Nucleus accumbens (tissue), 56 donors: ENCODE data around the gene ZNF652.
"Not testable (repeated sequence)": the region's sequence is repeated elsewhere in the genome, so short reads cannot be mapped to it uniquely, and the experiment has no call there.

ENCODE experiments used
- DNase-seq, 56 donors: peaks; one replicate each; lab custom pipeline; 2025; lab: John Stamatoyannopoulos, UW

ZNF652 gene

DNA sequence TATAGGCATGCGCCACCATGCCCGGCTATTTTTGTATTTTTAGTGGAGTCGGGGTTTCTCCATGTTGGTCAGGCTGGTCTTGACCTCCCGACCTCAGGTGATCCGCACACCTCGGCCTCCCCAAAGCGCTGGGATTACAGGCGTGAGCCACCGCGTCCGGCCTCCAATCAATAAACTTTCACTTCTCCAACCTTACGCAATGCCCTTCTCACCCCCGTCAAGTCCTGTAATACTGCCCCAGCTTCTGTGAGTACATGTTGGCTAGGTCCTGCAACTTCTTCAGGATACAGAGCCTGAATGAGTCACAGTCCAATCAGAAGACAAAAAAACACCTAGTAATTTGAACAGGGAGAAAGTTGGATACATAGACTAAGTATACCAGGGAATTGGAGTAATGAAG lies 84.4 kb downstream of the ZNF652 start:
- DNase-seq, result no peak

DNA sequence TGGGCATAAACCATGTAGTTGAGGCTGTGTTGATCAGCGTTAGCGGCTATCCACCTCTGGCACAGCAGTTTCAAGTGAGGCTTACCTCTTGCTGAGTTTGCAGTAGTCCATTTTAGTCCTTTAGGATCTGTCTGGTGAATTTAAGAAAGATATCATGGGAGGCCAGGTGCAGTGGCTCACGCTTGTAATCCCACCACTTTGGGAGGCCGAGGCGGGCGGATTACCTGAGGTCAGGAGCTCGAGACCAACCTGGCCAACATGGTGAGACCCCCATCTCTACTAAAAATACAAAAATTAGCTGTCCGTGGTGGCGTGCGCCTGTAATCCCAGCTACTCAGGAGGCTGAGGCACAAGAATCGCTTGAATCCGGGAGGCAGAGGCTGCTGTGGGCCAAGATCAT lies 86.1 kb downstream of the ZNF652 start:
- not testable (repeated sequence) for DNase-seq

DNA sequence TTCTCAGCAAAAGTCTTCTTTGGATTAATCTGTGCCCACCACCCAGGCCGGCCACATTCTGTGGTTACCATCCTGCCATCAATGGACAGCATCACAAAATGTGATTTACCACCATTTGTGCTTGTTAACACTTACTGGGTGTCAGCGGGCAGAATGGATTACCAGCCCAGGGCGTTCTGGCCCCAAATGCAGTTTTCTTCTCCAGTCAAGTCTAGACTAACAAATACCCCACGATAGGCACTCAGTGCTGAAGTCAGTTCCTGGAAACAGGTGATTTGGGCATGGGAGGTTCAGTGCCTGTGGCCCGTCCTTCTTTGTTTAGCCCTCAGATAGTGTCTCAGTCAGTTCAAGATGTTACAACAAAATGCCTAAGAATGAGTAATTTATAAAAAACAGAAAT lies 92.7 kb downstream of the ZNF652 start:
- DNase-seq, result no peak

DNA sequence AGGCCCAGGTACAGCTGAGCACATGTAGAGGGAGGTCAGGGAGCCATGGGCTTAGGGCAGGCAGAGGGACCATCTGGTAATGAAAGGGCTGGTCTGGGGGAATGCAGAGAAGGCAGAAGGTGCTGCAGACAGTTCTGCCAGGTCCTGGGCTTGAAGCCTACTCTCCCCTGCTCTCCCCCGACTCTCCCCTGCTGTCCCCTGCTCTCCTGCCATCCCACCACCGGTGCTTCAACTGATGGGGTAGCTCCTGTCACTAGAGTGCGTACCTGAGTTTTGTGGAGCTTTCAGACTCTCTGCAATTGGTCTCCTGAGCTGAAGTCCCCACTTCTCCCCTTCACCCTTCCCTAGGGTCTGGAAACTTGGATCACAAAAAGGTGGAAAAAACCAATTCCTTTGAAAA lies 94.1 kb downstream of the ZNF652 start:
- no peak for DNase-seq

DNA sequence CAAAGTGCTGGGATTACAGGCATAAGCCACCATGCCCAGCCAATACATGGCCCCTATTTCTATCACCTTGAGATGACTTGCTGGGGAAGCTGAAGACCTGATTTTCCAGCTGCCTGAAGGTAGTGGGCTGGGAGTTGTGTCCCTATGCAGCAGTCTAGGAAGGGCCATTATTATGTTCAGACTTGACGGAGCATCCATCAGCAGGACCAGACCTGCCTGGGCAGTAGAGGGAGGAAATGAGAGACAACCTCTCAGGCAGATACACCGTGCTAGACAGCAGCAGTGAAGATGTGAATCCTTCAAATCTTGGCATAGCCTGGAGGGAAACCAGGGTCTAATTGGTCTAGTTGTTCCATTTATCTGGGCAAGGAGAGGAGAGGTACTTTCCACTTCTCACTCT lies 95.8 kb downstream of the ZNF652 start:
- DNase-seq, result no peak

DNA sequence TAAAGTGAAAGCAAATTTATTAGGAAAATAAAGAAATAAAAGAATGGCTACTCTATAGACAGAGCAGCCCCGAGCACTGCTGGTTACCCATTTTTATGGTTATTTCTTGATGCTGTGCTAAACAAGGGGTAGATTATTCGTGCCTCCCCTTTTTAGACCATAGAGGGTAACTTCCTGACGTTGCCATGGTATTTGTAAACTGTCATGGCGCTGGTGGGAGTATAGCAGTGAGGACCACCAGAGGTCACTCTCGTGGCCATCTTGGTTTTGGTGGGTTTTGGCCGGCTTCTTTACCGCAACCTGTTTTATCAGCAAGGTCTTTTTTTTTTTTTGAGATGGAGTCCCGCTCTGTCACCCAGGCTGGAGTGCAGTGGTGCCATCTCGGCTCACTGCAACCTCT lies 100.5 kb downstream of the ZNF652 start:
- DNase-seq, result not testable (repeated sequence)

DNA sequence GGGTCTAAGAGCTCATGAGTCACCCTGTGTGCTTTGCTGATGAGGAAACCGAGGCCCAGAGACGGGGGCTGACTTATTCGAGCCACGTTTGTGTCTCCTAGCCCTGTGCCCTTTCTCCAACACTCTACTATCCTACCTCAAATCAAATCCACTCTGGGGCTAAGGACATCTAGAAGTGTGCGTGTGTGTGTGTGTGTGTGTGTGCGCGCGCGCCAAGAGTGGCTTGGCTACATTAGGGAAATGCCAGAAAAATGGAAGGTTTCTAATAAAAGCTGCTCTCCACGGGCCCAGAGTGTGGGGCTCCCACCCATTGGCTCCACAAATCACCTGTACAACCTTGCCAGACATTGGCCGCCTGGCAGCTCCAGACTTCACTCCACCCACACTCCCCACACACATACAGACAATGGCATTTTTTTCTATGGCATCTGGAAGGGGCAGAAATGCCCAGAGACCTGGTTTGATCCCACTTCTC lies 101.2 kb downstream of the ZNF652 start:
- DNase-seq, result peak in 1 of 56 donors; percentile 20

DNA sequence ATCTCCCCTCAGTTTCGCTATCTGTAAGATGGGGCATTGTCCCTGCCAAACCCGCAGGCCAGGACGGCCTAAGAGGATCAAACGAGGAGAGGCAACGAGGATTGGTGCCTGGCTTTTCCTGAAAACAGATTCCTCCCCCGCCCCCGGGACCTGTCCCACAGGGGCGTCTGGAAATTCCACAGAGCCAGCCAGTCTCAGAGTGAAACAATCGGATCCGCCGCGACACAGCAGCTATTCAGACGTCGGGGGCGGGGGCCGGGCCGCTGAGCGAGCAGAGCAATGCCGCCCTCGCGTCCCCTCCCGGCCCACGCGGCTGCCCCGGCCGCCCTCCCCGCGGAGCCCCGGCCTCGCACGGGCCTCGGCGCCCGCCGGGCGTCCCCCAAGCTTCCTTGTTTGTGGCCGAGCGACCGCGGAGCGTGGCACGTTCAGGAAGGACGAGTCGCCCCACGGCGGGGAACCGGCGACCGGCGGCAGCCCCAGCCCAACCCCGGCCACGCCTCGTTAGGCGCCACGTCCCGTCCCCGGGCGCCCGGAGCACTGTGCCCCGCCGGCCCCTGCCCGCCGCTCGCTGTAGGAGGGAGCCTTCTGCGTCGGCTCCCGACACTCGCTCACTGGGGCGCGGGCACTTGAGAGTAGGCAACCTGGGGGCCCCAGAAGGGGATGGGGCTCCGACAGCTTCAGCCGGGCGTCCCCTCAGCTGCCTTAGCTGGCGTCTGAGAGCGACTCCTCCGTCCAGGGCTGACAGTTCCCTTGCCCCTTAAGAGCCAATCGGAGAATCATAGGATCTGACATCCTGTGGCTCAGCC lies 101.8 kb downstream of the ZNF652 start:
- peak in 16 of 56 donors; percentile 2 to 52 (median 8) for DNase-seq

DNA sequence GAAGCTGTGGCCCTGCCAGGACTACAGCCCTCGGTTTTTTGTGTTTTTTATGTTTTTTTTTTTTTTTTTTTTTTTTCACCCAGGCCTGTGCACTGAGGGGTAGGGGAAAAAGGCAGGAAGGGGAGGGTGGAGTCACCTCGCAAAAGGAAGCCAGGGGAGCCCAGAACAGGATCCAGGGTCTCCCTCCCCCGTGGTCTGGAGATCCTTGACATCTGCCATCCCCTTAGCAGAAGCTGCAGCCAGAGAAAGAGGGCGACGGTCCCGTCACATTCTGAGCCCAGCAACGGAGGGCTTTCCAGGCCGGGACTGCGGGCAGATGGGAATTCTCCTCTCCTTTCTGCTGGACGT lies 102.4 kb downstream of the ZNF652 start:
- no peak for DNase-seq

DNA sequence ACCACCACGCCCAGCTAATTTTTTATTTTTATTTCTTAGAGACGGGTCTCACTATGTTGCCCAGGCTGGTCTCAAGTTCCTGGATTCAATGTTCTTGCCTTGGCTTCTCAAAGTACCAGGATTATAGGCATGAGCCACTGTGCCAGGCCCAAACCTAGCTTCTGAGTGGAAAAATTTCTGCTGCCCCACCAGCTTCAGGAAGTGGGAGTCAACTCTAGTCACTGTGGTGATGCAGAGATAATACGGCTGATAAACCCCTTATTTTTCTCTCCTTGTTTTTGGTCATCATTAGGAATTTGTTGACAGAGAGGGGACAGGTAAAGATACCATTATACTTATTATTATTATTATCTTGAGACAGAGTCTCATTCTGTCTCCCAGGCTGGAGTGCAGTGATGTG lies 103.7 kb downstream of the ZNF652 start:
- DNase-seq, result no peak

DNA sequence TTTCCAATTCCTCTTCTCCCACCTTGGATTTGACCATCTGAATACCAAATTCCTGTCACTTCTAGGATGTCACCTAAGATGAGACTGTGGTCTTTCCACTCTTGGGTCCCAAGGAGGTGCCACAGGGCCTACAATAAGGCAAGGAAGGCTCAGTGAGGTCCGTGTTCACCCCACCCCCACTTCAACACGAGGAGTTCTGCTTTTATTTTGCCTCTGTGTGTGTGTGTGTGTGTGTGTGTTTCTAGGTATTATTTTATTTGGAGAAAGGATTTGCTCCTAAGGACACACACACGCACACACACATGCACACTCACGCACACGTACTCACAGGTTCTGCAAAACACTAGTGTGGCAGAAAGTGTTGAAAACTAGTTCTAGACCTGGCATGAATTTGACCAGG lies 106.9 kb downstream of the ZNF652 start:
- no peak for DNase-seq

DNA sequence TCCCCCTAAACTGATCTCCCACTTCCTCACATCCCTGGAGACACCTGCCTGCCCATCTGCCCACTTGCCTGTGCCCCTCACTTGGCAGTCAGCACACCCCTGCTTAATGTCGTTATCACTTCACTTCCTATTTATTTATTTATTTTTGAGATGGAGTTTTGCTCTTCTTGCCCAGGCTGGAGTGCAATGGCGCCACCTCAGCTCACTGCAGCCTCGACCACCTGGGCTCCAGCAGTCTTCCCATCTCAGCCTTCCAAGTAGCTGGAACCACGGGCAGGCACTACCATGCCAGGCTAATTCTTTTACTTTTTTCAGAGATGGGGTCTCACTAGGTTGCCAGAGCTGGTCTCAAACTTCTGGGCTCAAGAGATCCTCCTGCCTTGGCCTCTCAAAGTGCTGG lies 108.0 kb downstream of the ZNF652 start:
- no peak for DNase-seq

DNA sequence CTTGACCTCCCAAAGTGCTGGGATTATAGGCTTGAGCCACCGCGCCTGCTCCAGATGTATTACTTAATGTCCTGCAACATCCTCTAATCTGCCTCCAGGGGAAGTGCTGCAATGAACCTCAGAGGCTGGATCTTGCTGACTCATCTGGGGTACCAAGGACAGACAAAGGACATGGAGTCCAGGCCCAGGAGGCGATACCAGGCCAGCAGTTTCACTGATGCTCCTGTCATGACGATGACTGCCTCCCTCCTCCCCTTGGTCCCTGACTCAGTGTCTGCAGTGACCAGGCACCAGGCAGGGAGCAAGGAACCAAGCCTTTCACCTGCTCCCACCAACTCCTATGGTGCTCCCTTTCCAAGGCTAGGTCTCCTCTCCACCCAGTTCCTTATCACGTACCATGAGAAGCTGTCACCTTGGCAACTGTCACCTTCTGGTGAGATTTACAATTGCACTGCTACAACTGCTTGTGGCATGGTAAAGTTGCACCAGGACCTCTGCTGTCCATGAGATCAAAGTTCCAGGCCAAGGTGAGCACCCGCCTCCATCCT lies 109.8 kb downstream of the ZNF652 start:
- DNase-seq, result no peak

DNA sequence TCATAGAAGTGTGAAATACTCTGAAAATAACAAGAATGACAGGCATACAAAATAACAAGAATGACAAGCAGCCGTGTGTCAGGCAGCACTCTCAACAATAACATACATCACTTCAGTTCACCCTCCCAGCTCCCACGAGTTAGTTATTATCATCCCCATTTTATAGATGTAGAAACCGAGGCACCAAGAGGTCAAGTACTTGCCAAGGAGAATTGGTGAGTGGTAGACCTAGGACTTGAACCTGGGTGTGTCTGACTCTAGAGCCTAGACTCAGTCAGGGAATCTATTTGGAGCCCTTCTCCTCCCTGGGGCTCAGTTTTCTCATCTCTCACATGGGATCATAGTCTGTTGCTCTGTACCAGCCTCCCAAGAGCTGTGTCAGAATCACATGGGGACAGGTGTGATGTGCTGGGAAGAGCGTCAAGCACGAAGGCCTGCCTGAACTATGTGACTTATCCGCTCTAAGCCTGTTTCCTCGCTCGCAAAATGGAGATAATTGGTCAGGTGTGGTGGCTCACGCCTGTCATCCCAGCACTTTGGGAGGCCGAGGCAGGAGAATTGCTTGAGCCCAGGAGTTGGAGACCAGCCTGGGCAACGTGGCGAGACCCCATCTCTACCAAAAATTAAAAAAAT lies 112.0 kb downstream of the ZNF652 start:
- DNase-seq, result no peak

DNA sequence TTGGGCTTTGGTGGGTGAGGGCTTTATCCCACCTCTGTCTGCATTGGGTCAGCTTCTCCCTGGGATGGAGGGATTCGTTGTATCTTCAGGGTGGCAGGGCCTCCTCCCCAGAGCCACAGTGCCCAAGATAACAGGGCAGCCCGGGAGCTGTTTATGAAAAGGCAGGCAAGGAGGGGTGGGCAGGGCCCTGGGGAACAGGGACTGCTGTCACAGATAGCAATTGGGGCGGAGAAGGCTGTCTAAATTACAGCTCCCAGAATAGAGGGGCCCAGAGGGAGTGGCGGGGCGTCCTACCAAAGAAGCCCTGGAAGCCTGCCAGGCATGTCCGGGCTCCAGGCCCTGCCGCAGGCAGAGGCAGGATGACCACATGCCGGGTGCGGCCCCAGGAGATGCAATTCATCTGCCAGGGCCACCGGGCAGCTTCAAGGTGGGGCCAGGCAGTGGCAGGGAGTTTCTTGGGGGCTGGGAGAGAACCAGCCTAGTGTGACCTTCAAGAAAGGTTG lies 112.7 kb downstream of the ZNF652 start:
- peak in 2 of 56 donors; percentile 6 to 13 for DNase-seq

DNA sequence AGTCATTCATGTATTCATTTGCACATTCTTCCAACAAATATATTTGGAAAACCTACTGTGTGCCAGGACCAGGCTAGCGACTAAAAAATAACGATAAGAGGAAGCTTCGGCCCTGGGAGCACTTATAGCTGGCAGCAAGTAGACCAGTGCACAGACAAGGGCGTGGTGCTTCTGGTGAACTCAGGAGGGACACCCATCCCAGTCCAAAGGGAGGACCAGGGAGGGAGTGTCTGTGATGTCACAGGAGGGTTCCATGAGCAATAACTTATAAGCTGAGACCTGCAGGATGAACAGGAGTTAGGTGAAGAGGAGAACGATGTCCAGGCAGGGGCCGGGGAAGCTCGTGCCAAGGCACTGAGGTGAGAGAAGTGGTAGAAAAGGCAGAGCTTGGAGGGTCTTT lies 114.1 kb downstream of the ZNF652 start:
- no peak for DNase-seq

DNA sequence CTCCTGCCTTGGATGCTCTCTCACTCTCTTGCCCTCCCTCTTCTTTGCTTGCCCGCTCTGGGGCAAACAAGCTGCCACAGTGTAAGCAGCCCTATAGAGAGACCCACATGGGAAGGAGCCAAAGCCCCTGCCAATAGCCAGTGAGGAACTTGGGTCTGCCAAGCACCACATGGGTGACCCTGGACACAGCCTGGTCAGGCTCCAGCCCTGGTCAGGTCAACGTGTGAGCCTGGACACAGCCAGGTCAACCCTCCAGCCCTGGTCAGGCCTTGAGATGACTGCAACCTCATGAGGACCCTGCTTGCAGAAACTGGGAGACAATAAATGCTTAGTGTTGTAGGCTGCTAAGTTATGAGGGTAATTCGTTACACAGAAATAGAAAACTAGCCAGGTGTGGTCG lies 117.2 kb downstream of the ZNF652 start:
- DNase-seq, result no peak
